Astrocyte (in vitro differentiated cells and primary cell): Measurements from ENCODE around the gene ANGPTL8. TPM values are rescaled to one million over a fixed set of nuclear protein-coding genes. Genes with fewer than 3 reads are reported as not detected.

Source experiments
- DNase-seq: peaks from one replicate; pipeline ENCODE4 v3.0.0-alpha.2; 2010; ENCODE audit warnings: low read depth
- FAIRE-seq: peaks from 2 replicates; lab custom pipeline; 2011; peaks lifted over from hg19 to GRCh38; lab: Jason Lieb, UNC
- H2AFZ ChIP-seq: 2 replicates; pipeline ENCODE4 v1.6.0; 2012; ENCODE audit warnings: low read depth, low read length, inconsistent platforms
- H3K27ac ChIP-seq: 2 replicates; pipeline ENCODE4 v1.5.1; 2011; ENCODE audit warnings: low read depth, low read length, inconsistent platforms
- H3K27me3 ChIP-seq: 2 replicates; pipeline ENCODE4 v1.6.0; 2011; ENCODE audit warnings: low read length, inconsistent platforms; ENCODE audit not compliant: insufficient read depth
- H3K36me3 ChIP-seq: 2 replicates; pipeline ENCODE4 v1.5.1; 2011; ENCODE audit warnings: low read length, inconsistent platforms; ENCODE audit not compliant: insufficient read depth
- H3K4me1 ChIP-seq: 2 replicates; pipeline ENCODE4 v1.5.1; 2011; ENCODE audit warnings: low read length, inconsistent platforms; ENCODE audit not compliant: insufficient read depth
- H3K4me2 ChIP-seq: 2 replicates; pipeline ENCODE4 v1.6.0; 2012; ENCODE audit warnings: low read length, inconsistent platforms
- H3K4me3 ChIP-seq: 2 replicates; pipeline ENCODE4 v1.5.1; 2011; ENCODE audit warnings: low read depth, mild to moderate bottlenecking, low read length, inconsistent platforms; ENCODE audit not compliant: insufficient read depth
- H3K79me2 ChIP-seq: 2 replicates; pipeline ENCODE4 v1.6.0; 2012; ENCODE audit warnings: mild to moderate bottlenecking, low read length, inconsistent platforms; ENCODE audit not compliant: insufficient read depth
- H3K9ac ChIP-seq: 2 replicates; pipeline ENCODE4 v1.6.0; 2012; ENCODE audit warnings: mild to moderate bottlenecking, low read length, inconsistent platforms
- H3K9me3 ChIP-seq: 2 replicates; pipeline ENCODE4 v1.5.1; 2012; ENCODE audit warnings: low read depth, mild to moderate bottlenecking, low read length, inconsistent platforms; ENCODE audit not compliant: insufficient read depth
- H4K20me1 ChIP-seq: 2 replicates; pipeline ENCODE4 v1.6.0; 2012; ENCODE audit warnings: low read length, inconsistent platforms; ENCODE audit not compliant: insufficient read depth
- H3K27ac Mint-ChIP-seq: one replicate; pipeline ENCODE4 v1.8.0; 2021; ENCODE audit warnings: mild to moderate bottlenecking, mixed read lengths; ENCODE audit not compliant: unreplicated experiment
- H3K27me3 Mint-ChIP-seq: one replicate; pipeline ENCODE4 v1.8.0; 2021; ENCODE audit warnings: low read depth, mixed read lengths; ENCODE audit not compliant: unreplicated experiment
- H3K36me3 Mint-ChIP-seq: one replicate; pipeline ENCODE4 v1.8.0; 2021; ENCODE audit warnings: low read depth, mixed read lengths; ENCODE audit not compliant: unreplicated experiment
- H3K4me1 Mint-ChIP-seq: one replicate; pipeline ENCODE4 v1.8.0; 2021; ENCODE audit warnings: low read depth, mixed read lengths; ENCODE audit not compliant: unreplicated experiment
- H3K4me3 Mint-ChIP-seq: one replicate; pipeline ENCODE4 v1.8.0; 2021; ENCODE audit warnings: mild to moderate bottlenecking, moderate library complexity, mixed read lengths; ENCODE audit not compliant: unreplicated experiment
- H3K9me3 Mint-ChIP-seq: one replicate; pipeline ENCODE4 v1.8.0; 2021; ENCODE audit warnings: mild to moderate bottlenecking, mixed read lengths; ENCODE audit not compliant: unreplicated experiment
- CTCF ChIP-seq: IDR thresholded peaks from 2 replicates; pipeline ENCODE4 v1.5.1; 2011; ENCODE audit warnings: low read depth, mild to moderate bottlenecking, inconsistent platforms, low read length, moderate library complexity; ENCODE audit not compliant: insufficient read depth
- EZH2 ChIP-seq: IDR thresholded peaks from 2 replicates; pipeline ENCODE4 v1.6.1; 2012; ENCODE audit warnings: mild to moderate bottlenecking, low read length, inconsistent platforms; ENCODE audit not compliant: insufficient read depth
- total RNA-seq: library from RNA; stranded (reverse); gene quantifications from 2 replicates; pipeline ENCODE4 v1.2.1, GENCODE V29; 2021

ANGPTL8 gene
- total RNA-seq, 1 donor from 2014 or later: not detected

DNA sequence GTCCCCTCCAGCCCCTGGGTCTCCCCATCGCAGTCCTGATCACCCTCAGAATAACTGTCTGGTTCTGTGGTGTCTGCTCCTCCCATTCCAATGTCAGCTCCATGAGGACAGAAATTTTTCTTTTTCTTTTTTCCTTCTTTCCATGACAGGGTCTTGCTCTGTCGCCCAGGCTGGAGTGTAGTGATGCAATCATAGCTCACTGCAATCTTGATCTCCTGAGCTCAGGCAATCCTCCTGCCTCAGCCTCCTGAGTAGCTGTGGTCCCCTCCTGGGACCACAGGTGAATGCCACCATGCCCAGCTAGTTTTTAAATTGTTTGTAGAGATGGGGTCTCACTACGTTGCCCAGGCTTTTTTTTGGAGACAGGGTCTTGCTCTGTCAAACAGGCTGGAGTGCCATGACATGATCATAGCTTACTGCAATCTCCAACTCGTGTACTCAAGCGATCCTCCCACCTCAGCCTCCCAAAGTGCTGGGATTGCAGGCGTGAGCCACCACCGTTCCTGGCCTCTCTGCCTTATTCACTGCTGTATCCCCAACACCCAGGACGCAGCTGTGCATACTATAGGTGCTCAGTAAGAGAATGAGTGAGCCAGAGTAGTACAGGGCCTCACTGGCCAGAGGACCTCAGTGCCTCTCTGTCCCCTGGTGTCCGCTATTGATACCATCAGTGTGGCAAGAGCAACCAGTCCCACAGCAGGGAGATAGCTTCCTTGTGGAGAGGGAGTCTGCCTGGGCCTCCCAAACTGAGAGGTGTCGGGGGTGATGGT lies 28.1 kb downstream of the ANGPTL8 start:
- Histone ChIP-seq H4K20me1 (no peaks in the 10 kb centered on the region), H3K27ac (no peak overlapping the region), H3K9ac (no peak overlapping the region), H3K4me3 (no peak overlapping the region), H3K27me3 (no peaks in the 10 kb centered on the region), H3K4me2 (no peak overlapping the region), H3K4me1 (peaks cover 9% of the 10 kb centered on the region), H2AFZ (no peak overlapping the region), H3K79me2 (no peaks in the 10 kb centered on the region), H3K36me3 (no peaks in the 10 kb centered on the region), H3K9me3 (no peaks in the 10 kb centered on the region)
- DNase-seq (no peak), FAIRE-seq (no peak)
- H3K4me3 Mint-ChIP-seq: no peak overlapping the region
- H3K9me3 Mint-ChIP-seq: no peaks in the 10 kb centered on the region
- peaks cover 23% of the 10 kb centered on the region for H3K27me3 Mint-ChIP-seq
- no peaks in the 10 kb centered on the region for H3K36me3 Mint-ChIP-seq
- no peak overlapping the region for H3K27ac Mint-ChIP-seq
- peaks cover 3% of the 10 kb centered on the region for H3K4me1 Mint-ChIP-seq
- TF ChIP-seq CTCF (no peak), EZH2 (no peak)

- Histone ChIP-seq H3K79me2 (no peaks in the 10 kb centered on the region), H3K36me3 (no peaks in the 10 kb centered on the region), H3K4me3 (no peak overlapping the region), H2AFZ (peak overlapping the region; percentile 67), H3K9me3 (no peaks in the 10 kb centered on the region), H3K9ac (peak overlapping the region; percentile 43), H3K4me1 (peaks cover 6% of the 10 kb centered on the region), H3K4me2 (peak overlapping the region; percentile 37), H3K27me3 (no peaks in the 10 kb centered on the region), H4K20me1 (no peaks in the 10 kb centered on the region), H3K27ac (peak overlapping the region; percentile 18)
- Mint-ChIP-seq H3K4me1 (peaks cover 3% of the 10 kb centered on the region), H3K36me3 (no peaks in the 10 kb centered on the region), H3K9me3 (no peaks in the 10 kb centered on the region), H3K27me3 (peaks cover 25% of the 10 kb centered on the region), H3K4me3 (no peak overlapping the region), H3K27ac (no peak overlapping the region)
- DNase-seq (peak; percentile 72), FAIRE-seq (no peak)
- TF ChIP-seq EZH2 (no peak), CTCF (no peak)
Observed at GRCh38 chr19:11268783-11269267, 29.4 kb downstream of the ANGPTL8 start.

DNA sequence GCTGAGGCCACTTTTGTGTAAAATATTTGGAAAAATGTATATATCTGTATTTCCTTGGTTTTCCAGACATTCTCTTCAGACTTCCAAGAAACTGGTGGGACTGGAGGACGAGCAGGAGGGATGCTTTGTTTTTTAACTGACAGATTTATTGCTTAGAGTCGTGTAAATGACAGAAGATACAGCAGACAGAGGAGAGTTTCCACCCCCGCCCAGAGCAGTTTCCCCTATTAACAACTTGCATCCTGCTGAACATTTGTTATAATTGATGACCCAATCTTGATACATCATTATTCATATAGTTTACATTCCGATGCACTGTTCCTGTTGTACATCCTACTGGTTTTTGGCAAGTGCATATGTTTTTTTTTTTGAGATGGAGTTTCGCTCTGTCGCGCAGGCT lies 30.0 kb downstream of the ANGPTL8 start:
- Histone ChIP-seq H3K4me1 (peaks cover 6% of the 10 kb centered on the region), H2AFZ (peak overlapping the region; percentile 67), H3K9ac (peak overlapping the region; percentile 43), H3K79me2 (no peaks in the 10 kb centered on the region), H3K4me3 (no peak overlapping the region), H3K4me2 (peak overlapping the region; percentile 37), H3K9me3 (no peaks in the 10 kb centered on the region), H3K27ac (peak overlapping the region; percentile 18), H4K20me1 (no peaks in the 10 kb centered on the region), H3K27me3 (no peaks in the 10 kb centered on the region), H3K36me3 (no peaks in the 10 kb centered on the region)
- Mint-ChIP-seq H3K36me3 (no peaks in the 10 kb centered on the region), H3K4me1 (peaks cover 3% of the 10 kb centered on the region), H3K27me3 (peaks cover 25% of the 10 kb centered on the region), H3K4me3 (no peak overlapping the region), H3K9me3 (no peaks in the 10 kb centered on the region), H3K27ac (no peak overlapping the region)
- no peak for TF ChIP-seq CTCF
- no peak for TF ChIP-seq EZH2
- DNase-seq: peak; percentile 50
- no peak for FAIRE-seq
